PC-9 (cell line): Measurements from ENCODE around the gene LTA.

Source experiments
- CTCF ChIP-seq: fragments of 200-600 bp; sonication (generic); conservative IDR thresholded peaks from 2 replicates; pipeline ENCODE4 v1.6.1; 2017; ENCODE audit warnings: mixed run types, antibody characterized with exemption, mild to moderate bottlenecking, moderate library complexity
- EZH2 ChIP-seq: fragments of 200-600 bp; sonication (generic); IDR thresholded peaks from 2 replicates; pipeline ENCODE4 v1.8.0; 2017; ENCODE audit warnings: antibody characterized with exemption, low read depth

GRCh38 chr6:31588871-31589650, 17.0 kb downstream of the LTA start:
- TF ChIP-seq CTCF (no peak), EZH2 (no peak)
